ENCODE measurements around the gene PNMA6E.
"Not testable (repeated sequence)": the region's sequence is repeated elsewhere in the genome, so short reads cannot be mapped to it uniquely, and the experiment has no call there.

Gene PNMA6E

GRCh38 chrX:153387345-153387744, 13.8 kb downstream of the PNMA6E start:
- H3K4me3 ChIP-seq (ENCODE audit: low read length), result no peak overlapping the region
- no peaks in the 10 kb centered on the region for H3K36me3 ChIP-seq (ENCODE audit: control insufficient read depth, insufficient read depth, low read length)
- H3K4me1 ChIP-seq (ENCODE audit: control insufficient read depth, insufficient read depth, low read length), result no peaks in the 10 kb centered on the region
- H3K9me3 ChIP-seq (ENCODE audit: control insufficient read depth, low read length), result no peaks in the 10 kb centered on the region
- H3K27me3 ChIP-seq (ENCODE audit: control insufficient read depth, insufficient read depth, low read length), result no peaks in the 10 kb centered on the region
- H3K9ac ChIP-seq (ENCODE audit: low read length), result no peak overlapping the region

- H3K27me3 ChIP-seq (ENCODE audit: control insufficient read depth, insufficient read depth, low read length), result no peaks in the 10 kb centered on the region
- H3K4me1 ChIP-seq (ENCODE audit: control insufficient read depth, insufficient read depth, low read length), result no peaks in the 10 kb centered on the region
- H3K9me3 ChIP-seq (ENCODE audit: control insufficient read depth, low read length), result no peaks in the 10 kb centered on the region
- no peak overlapping the region for H3K4me3 ChIP-seq (ENCODE audit: low read length)
- no peak overlapping the region for H3K9ac ChIP-seq (ENCODE audit: low read length)
- H3K36me3 ChIP-seq (ENCODE audit: control insufficient read depth, insufficient read depth, low read length), result no peaks in the 10 kb centered on the region
Observed at GRCh38 chrX:153386097-153386496, 15.1 kb downstream of the PNMA6E start.

DNA sequence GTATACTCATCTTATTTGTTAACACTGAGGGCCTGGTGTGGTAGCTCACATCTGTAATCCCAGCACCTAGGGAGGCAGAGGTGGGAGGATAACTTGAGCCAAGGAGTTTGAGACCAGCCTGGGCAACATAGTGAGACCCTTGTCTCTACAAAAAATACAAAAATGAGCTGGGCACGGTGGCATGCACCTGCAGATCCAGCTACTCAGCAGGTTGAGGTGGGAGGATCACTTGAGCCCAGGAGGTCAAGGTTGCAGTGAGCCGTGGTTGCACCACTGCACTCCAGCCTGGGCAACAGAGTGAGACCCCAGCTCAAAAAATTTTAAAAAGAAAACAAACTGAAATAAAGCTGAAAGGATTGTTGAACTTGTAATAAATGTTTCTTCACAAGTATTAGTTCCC, 16.2 kb downstream of the PNMA6E start:
- H3K4me1 ChIP-seq (ENCODE audit: control insufficient read depth, insufficient read depth, low read length); H3K27me3 ChIP-seq (ENCODE audit: control insufficient read depth, insufficient read depth, low read length); H3K4me3 ChIP-seq (ENCODE audit: low read length); H3K9ac ChIP-seq (ENCODE audit: low read length); H3K9me3 ChIP-seq (ENCODE audit: control insufficient read depth, low read length); H3K36me3 ChIP-seq (ENCODE audit: control insufficient read depth, insufficient read depth, low read length): not testable (repeated sequence)

GRCh38 chrX:153384390-153384789, 16.8 kb downstream of the PNMA6E start:
- Histone ChIP-seq H3K9me3 (ENCODE audit: control insufficient read depth, low read length) (no peaks in the 10 kb centered on the region), H3K36me3 (ENCODE audit: control insufficient read depth, insufficient read depth, low read length) (no peaks in the 10 kb centered on the region), H3K4me1 (ENCODE audit: control insufficient read depth, insufficient read depth, low read length) (no peaks in the 10 kb centered on the region), H3K4me3 (ENCODE audit: low read length) (no peak overlapping the region), H3K27me3 (ENCODE audit: control insufficient read depth, insufficient read depth, low read length) (no peaks in the 10 kb centered on the region), H3K9ac (ENCODE audit: low read length) (no peak overlapping the region)

DNA sequence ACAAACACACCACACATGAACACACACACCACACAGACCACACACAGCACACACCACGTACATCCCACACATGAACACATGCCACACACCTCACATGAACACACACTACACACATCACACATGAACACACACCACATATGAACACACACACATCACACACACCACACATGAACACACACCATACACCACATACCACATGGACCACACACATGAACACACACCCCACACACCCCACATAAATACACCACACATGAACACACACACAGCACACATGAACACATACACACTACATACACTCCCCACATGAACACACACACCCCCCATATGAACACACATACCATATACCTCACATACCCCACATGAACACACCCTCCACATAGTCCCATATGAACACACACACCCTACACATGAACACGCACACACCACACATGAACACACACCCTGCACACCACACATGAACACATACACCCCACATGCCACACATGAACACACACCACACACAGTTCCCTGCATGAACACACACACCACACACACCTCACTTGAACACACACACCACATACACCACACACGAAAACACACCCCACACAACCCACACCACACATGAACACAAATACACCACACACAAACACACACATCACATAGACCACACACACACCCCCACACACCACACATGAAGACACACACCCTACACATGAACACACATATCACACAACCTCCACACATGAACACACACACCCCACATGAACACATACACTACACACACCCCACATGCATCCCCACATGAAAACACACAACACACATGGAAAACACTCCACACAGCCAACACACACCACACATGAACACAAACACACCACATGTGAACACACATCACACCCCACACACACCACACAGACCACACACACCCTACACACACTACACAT, 18.3 kb downstream of the PNMA6E start:
- Histone ChIP-seq H3K4me3 (ENCODE audit: low read length) (no peak overlapping the region), H3K27me3 (ENCODE audit: control insufficient read depth, insufficient read depth, low read length) (no peaks in the 10 kb centered on the region), H3K36me3 (ENCODE audit: control insufficient read depth, insufficient read depth, low read length) (no peaks in the 10 kb centered on the region), H3K9ac (ENCODE audit: low read length) (no peak overlapping the region), H3K9me3 (ENCODE audit: control insufficient read depth, low read length) (no peaks in the 10 kb centered on the region), H3K4me1 (ENCODE audit: control insufficient read depth, insufficient read depth, low read length) (no peaks in the 10 kb centered on the region)

DNA sequence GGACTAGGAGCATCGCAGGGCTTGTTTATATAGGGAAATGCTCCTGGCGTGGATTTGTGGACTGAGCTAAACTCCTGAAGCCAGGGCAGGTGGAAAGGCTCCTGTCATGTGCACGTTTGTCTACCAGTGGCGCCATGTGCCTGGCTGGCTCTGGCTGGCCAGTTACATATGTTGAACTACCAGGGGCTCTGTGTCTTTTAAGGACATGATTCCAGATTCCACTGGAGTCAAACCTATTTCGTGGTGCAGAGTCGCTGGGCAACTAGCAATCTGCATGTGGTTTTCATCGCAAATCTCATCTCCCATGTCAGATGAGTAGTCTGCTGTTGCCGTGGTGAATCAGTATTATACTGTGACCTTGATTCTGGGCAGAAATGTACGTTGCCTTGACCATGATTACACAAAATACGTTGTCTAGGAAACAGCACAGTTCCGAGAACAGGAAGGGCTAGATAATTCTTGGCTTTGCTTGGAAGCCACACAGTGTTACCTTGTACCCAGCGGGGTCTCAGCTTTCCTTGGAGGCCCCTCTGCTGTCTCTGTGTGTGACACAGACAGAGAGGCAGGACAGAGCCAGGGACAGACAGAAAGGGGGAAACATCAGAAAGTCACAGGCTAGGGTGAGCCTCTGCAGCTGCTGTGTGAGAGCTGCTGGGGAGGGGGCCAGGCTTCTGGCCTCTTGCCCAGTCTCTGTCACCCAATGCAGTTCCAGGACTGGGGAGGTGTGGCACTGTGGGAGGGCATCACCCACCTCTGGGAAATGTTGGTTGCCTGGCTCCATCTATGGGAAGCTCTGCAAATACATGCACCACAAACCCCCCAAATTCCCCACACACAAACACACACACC, 19.2 kb downstream of the PNMA6E start:
- no peak overlapping the region for H3K9ac ChIP-seq (ENCODE audit: low read length)
- H3K27me3 ChIP-seq (ENCODE audit: control insufficient read depth, insufficient read depth, low read length), result no peaks in the 10 kb centered on the region
- H3K4me3 ChIP-seq (ENCODE audit: low read length), result no peak overlapping the region
- H3K4me1 ChIP-seq (ENCODE audit: control insufficient read depth, insufficient read depth, low read length), result no peaks in the 10 kb centered on the region
- H3K9me3 ChIP-seq (ENCODE audit: control insufficient read depth, low read length), result no peaks in the 10 kb centered on the region
- H3K36me3 ChIP-seq (ENCODE audit: control insufficient read depth, insufficient read depth, low read length), result no peaks in the 10 kb centered on the region

- Histone ChIP-seq H3K4me3 (ENCODE audit: low read length) (no peak overlapping the region), H3K36me3 (ENCODE audit: control insufficient read depth, insufficient read depth, low read length) (no peaks in the 10 kb centered on the region), H3K4me1 (ENCODE audit: control insufficient read depth, insufficient read depth, low read length) (no peaks in the 10 kb centered on the region), H3K9ac (ENCODE audit: low read length) (no peak overlapping the region), H3K27me3 (ENCODE audit: control insufficient read depth, insufficient read depth, low read length) (no peaks in the 10 kb centered on the region), H3K9me3 (ENCODE audit: control insufficient read depth, low read length) (no peaks in the 10 kb centered on the region)
Observed at GRCh38 chrX:153380691-153381090, 20.5 kb downstream of the PNMA6E start.

GRCh38 chrX:153379971-153380581, 21.1 kb downstream of the PNMA6E start:
- Histone ChIP-seq H3K9me3 (ENCODE audit: control insufficient read depth, low read length) (no peaks in the 10 kb centered on the region), H3K4me1 (ENCODE audit: control insufficient read depth, insufficient read depth, low read length) (no peaks in the 10 kb centered on the region), H3K27me3 (ENCODE audit: control insufficient read depth, insufficient read depth, low read length) (no peaks in the 10 kb centered on the region), H3K36me3 (ENCODE audit: control insufficient read depth, insufficient read depth, low read length) (no peaks in the 10 kb centered on the region), H3K4me3 (ENCODE audit: low read length) (no peak overlapping the region), H3K9ac (ENCODE audit: low read length) (no peak overlapping the region)

GRCh38 chrX:153379508-153379907, 21.6 kb downstream of the PNMA6E start:
- H3K9me3 ChIP-seq (ENCODE audit: control insufficient read depth, low read length), result no peaks in the 10 kb centered on the region
- H3K4me1 ChIP-seq (ENCODE audit: control insufficient read depth, insufficient read depth, low read length), result no peaks in the 10 kb centered on the region
- H3K9ac ChIP-seq (ENCODE audit: low read length), result no peak overlapping the region
- H3K36me3 ChIP-seq (ENCODE audit: control insufficient read depth, insufficient read depth, low read length), result no peaks in the 10 kb centered on the region
- H3K27me3 ChIP-seq (ENCODE audit: control insufficient read depth, insufficient read depth, low read length), result no peaks in the 10 kb centered on the region
- H3K4me3 ChIP-seq (ENCODE audit: low read length), result no peak overlapping the region

GRCh38 chrX:153378607-153379006, 22.5 kb downstream of the PNMA6E start:
- Histone ChIP-seq H3K9ac (ENCODE audit: low read length) (no peak overlapping the region), H3K9me3 (ENCODE audit: control insufficient read depth, low read length) (no peaks in the 10 kb centered on the region), H3K36me3 (ENCODE audit: control insufficient read depth, insufficient read depth, low read length) (no peaks in the 10 kb centered on the region), H3K4me1 (ENCODE audit: control insufficient read depth, insufficient read depth, low read length) (no peaks in the 10 kb centered on the region), H3K27me3 (ENCODE audit: control insufficient read depth, insufficient read depth, low read length) (no peaks in the 10 kb centered on the region), H3K4me3 (ENCODE audit: low read length) (no peak overlapping the region)

GRCh38 chrX:153377727-153378126, 23.4 kb downstream of the PNMA6E start:
- no peak overlapping the region for H3K4me3 ChIP-seq (ENCODE audit: low read length)
- H3K27me3 ChIP-seq (ENCODE audit: control insufficient read depth, insufficient read depth, low read length), result no peaks in the 10 kb centered on the region
- no peak overlapping the region for H3K9ac ChIP-seq (ENCODE audit: low read length)
- H3K9me3 ChIP-seq (ENCODE audit: control insufficient read depth, low read length), result no peaks in the 10 kb centered on the region
- no peaks in the 10 kb centered on the region for H3K36me3 ChIP-seq (ENCODE audit: control insufficient read depth, insufficient read depth, low read length)
- H3K4me1 ChIP-seq (ENCODE audit: control insufficient read depth, insufficient read depth, low read length), result no peaks in the 10 kb centered on the region

DNA sequence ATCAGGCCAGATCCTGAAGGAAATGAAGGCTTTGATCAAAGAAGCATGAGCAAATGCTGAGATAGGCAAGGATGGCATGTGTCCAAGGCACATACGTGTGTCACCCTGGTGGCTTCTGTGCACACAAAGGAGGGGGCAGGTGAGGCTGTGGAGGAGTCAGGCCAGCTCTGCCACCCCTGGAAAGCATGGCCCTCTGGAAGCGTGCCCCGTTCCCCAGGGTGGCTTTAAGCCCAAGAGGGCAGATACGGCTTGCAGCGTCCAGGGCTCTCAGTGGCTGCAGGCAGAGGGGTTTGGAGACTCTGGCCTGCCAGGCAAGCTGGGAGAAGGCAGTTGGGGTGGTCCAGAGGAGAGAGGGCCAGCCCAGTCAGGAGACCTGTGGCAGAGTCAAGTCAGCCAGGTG, 25.6 kb downstream of the PNMA6E start:
- Histone ChIP-seq H3K27me3 (ENCODE audit: control insufficient read depth, insufficient read depth, low read length) (no peaks in the 10 kb centered on the region), H3K4me1 (ENCODE audit: control insufficient read depth, insufficient read depth, low read length) (no peaks in the 10 kb centered on the region)

More for the DNA sequence above, 25.6 kb downstream of the PNMA6E start:
- Histone ChIP-seq H3K4me3 (ENCODE audit: low read length) (no peak overlapping the region), H3K36me3 (ENCODE audit: control insufficient read depth, insufficient read depth, low read length) (no peaks in the 10 kb centered on the region), H3K9me3 (ENCODE audit: control insufficient read depth, low read length) (no peaks in the 10 kb centered on the region), H3K9ac (ENCODE audit: low read length) (no peak overlapping the region)
